A673 (cell line): ENCODE measurements around the gene PRPH2. TPM values are rescaled to one million over a fixed set of nuclear protein-coding genes. Genes with fewer than 3 reads are reported as not detected.
A peak's percentile ranks its signal among the peaks of the same experiment; 100 is the strongest.

Source experiments
- BruUV-seq: library from RNA; stranded (reverse); fragments of 400-500 nt; replicated peaks from 2 replicates; lab custom pipeline; 2021; lab: Mats Ljungman, UMichigan
- CTCF ChIA-PET: fragments of 300-600 bp; sonication (Branson Sonifier 250); formaldehyde crosslinking; loops from one replicate; lab custom pipeline; 2022; ENCODE audit warnings: antibody characterized with exemption; lab: Charles Lee
- POLR2A ChIA-PET: fragments of 300-600 bp; sonication (Branson Sonifier 250); formaldehyde crosslinking; loops from one replicate; lab custom pipeline; 2022; ENCODE audit warnings: antibody characterized with exemption; ENCODE audit not compliant: low non-redundant PET; lab: Charles Lee
- DNase-seq: peaks from one replicate; pipeline ENCODE4 v3.0.0-alpha.2; 2015; ENCODE audit warnings: low spot score
- H3K27ac ChIP-seq: fragments of 200-600 bp; sonication (generic); 2 replicates; pipeline ENCODE4 v1.5.1; 2016; ENCODE audit warnings: mixed run types, low read depth, mild to moderate bottlenecking, mixed read lengths, antibody characterized with exemption, low read length; ENCODE audit not compliant: poor library complexity, severe bottlenecking
- H3K27me3 ChIP-seq: fragments of 200-600 bp; sonication (generic); replicated peaks from 2 replicates; pipeline ENCODE4 v1.6.1; 2017; ENCODE audit warnings: mixed run types, low read depth, mild to moderate bottlenecking, mixed read lengths, antibody characterized with exemption, low read length; ENCODE audit not compliant: insufficient read depth, poor library complexity
- H3K36me3 ChIP-seq: fragments of 200-600 bp; sonication (generic); 2 replicates; pipeline ENCODE4 v1.6.1; 2016; ENCODE audit warnings: mixed run types, mild to moderate bottlenecking, mixed read lengths, antibody characterized with exemption, low read length; ENCODE audit not compliant: insufficient read depth, poor library complexity, severe bottlenecking
- H3K4me1 ChIP-seq: fragments of 200-600 bp; sonication (generic); 2 replicates; pipeline ENCODE4 v1.6.1; 2017; ENCODE audit warnings: mixed run types, mild to moderate bottlenecking, mixed read lengths, antibody characterized with exemption, low read length; ENCODE audit not compliant: insufficient read depth, poor library complexity, severe bottlenecking
- H3K4me3 ChIP-seq: fragments of 200-600 bp; sonication (generic); 2 replicates; pipeline ENCODE4 v1.5.1; 2016; ENCODE audit warnings: low read depth, mixed run types, mild to moderate bottlenecking, mixed read lengths, low read length; ENCODE audit not compliant: poor library complexity, severe bottlenecking
- H3K9me3 ChIP-seq: fragments of 200-600 bp; sonication (generic); 2 replicates; pipeline ENCODE4 v1.6.1; 2016; ENCODE audit warnings: mixed run types, low read depth, mild to moderate bottlenecking, mixed read lengths, antibody characterized with exemption, low read length; ENCODE audit not compliant: poor library complexity, severe bottlenecking
- CTCF ChIP-seq: fragments of 300-800, 200-600 bp; sonication (generic); conservative IDR thresholded peaks from 2 replicates; pipeline ENCODE4 v1.5.1; 2017; ENCODE audit warnings: low read depth, mild to moderate bottlenecking, antibody characterized with exemption, low read length, moderate library complexity, mixed read lengths
- EZH2 ChIP-seq: fragments of 200-600 bp; sonication (generic); IDR thresholded peaks from 2 replicates; pipeline ENCODE4 v1.6.1; 2017; ENCODE audit warnings: borderline replicate concordance, low read depth, mild to moderate bottlenecking, mixed read lengths, antibody characterized with exemption, low read length; ENCODE audit not compliant: poor library complexity, severe bottlenecking
- intact Hi-C: fragments of 100-400 bp; cut with micrococcal nuclease; formaldehyde crosslinking; loops from one replicate; pipeline ENCODE4 v1.10.0; 2022; ENCODE audit not compliant: unreplicated experiment
- total RNA-seq: library from RNA; stranded (reverse); gene quantifications from 2 replicates; pipeline ENCODE4 v1.2.3, GENCODE V29; 2021

PRPH2 gene
- total RNA-seq, 1 experiment from 2014 or later = 0.41 TPM

GRCh38 chr6:42661540-42662153, 60.8 kb downstream of the PRPH2 start:
- CTCF ChIA-PET = interaction anchor here (0.6 to 1.0 kb wide), 6 partner anchors 63 to 237 kb away, joined by 3 to 9 read pairs (median 4); no protein-coding TSS in a partner anchor
- no TSS peak for BruUV-seq
- intact Hi-C loops = loop anchor here (1.0 kb wide), 3 partner anchors 65 to 237 kb away; no protein-coding TSS in a partner anchor
- H3K27ac ChIP-seq = no peak overlapping the region
- H3K4me3 ChIP-seq = no peak overlapping the region
- no peaks in the 10 kb centered on the region for H3K4me1 ChIP-seq
- H3K27me3 ChIP-seq = no peaks in the 10 kb centered on the region
- peak; percentile 83 for DNase-seq
- peak; percentile 94 for TF ChIP-seq CTCF
- no peak for TF ChIP-seq EZH2
- no peaks in the 10 kb centered on the region for H3K9me3 ChIP-seq
- POLR2A ChIA-PET = no interaction called here
- peaks cover 44% of the 10 kb centered on the region for H3K36me3 ChIP-seq

- H3K36me3 ChIP-seq = peaks cover 51% of the 10 kb centered on the region
- DNase-seq = no peak
- ChIA-PET CTCF (interaction anchor here (0.8 kb wide), 1 partner anchor 66 kb away, joined by 3 read pairs; no protein-coding TSS in a partner anchor), POLR2A (no interaction called here)
- TF ChIP-seq EZH2 (no peak), CTCF (no peak)
- H3K27me3 ChIP-seq = no peaks in the 10 kb centered on the region
- H3K27ac ChIP-seq = no peak overlapping the region
- no peak overlapping the region for H3K4me3 ChIP-seq
- intact Hi-C loops = no loop called here
- no TSS peak for BruUV-seq
- no peaks in the 10 kb centered on the region for H3K9me3 ChIP-seq
- H3K4me1 ChIP-seq = no peaks in the 10 kb centered on the region
These were observed 62.6 kb downstream of the PRPH2 start for GRCh38 chr6:42659806-42660205.

- no peak overlapping the region for H3K27ac ChIP-seq
- no peak for DNase-seq
- no peaks in the 10 kb centered on the region for H3K27me3 ChIP-seq
- H3K36me3 ChIP-seq = peaks cover 32% of the 10 kb centered on the region
- TF ChIP-seq CTCF (no peak), EZH2 (no peak)
- ChIA-PET CTCF (no interaction called here), POLR2A (interaction anchor here (0.6 kb wide), 1 partner anchor 773 kb away, joined by 10 read pairs; the partner anchor contains the start of gene ABCC10)
- H3K4me1 ChIP-seq = no peaks in the 10 kb centered on the region
- no peaks in the 10 kb centered on the region for H3K9me3 ChIP-seq
- no peak overlapping the region for H3K4me3 ChIP-seq
- BruUV-seq = no TSS peak
- intact Hi-C loops = no loop called here
These were observed 68.5 kb downstream of the PRPH2 start for GRCh38 chr6:42653851-42654250.
